SK-N-SH (cell line): ENCODE results near the gene ACSS1. TPM values are rescaled to one million over a fixed set of nuclear protein-coding genes. Genes with fewer than 3 reads are reported as not detected.

Experiments
- CTCF ChIA-PET: fragments of 300-600, 350-600 bp; formaldehyde crosslinking; extraction: SDS; loops from one replicate; lab custom pipeline; 2021; lab: Yijun Ruan, JAX
- POLR2A ChIA-PET: fragments of 350-600 bp; sonication (Branson Sonifier 250); formaldehyde crosslinking; extraction: SDS; loops from one replicate; lab custom pipeline; 2020; ENCODE audit warnings: antibody characterized with exemption, inconsistent platforms; lab: Yijun Ruan, JAX
- DNase-seq: peaks from one replicate; pipeline ENCODE4 v3.0.0; 2012
- H2AFZ ChIP-seq: fragments of 200-600 bp; sonication (generic); 2 replicates; pipeline ENCODE4 v1.8.1; 2016; ENCODE audit warnings: antibody characterized with exemption, mild to moderate bottlenecking, low read depth
- H3F3A ChIP-seq: fragments of 200-600 bp; sonication (generic); replicated peaks from 2 replicates; pipeline ENCODE3; 2016; ENCODE audit warnings: antibody characterized with exemption, mild to moderate bottlenecking; ENCODE audit not compliant: insufficient read depth
- H3K27ac ChIP-seq, 2 experiments: fragments of 200-500 bp in 1 of 2; fragments of 200-600 bp in 1 of 2; sonication (Bioruptor generic) in 1 of 2; sonication (generic), shearing (Covaris generic) in 1 of 2; 2 replicates each; pipeline versions ENCODE4 v1.5.1 to v1.6.1; 2014 to 2016; ENCODE audit warnings: low read depth in 2 of 2, inconsistent platforms in 1 of 2, low read length in 1 of 2, mild to moderate bottlenecking in 1 of 2, mixed read lengths in 1 of 2
- H3K27me3 ChIP-seq: fragments of 200-600 bp; sonication (generic), shearing (Covaris generic); 2 replicates; pipeline ENCODE4 v1.6.1; 2016; ENCODE audit warnings: mixed run types; ENCODE audit not compliant: insufficient read depth
- H3K36me3 ChIP-seq, 2 experiments: fragments of 200-500 bp in 1 of 2; fragments of 200-600 bp in 1 of 2; sonication (Bioruptor generic) in 1 of 2; sonication (generic) in 1 of 2; replicated peaks in 1 of 2; 2 replicates each; pipeline versions ENCODE3 to v1.5.1; 2014 to 2016; ENCODE audit warnings: low read length in 1 of 2, mild to moderate bottlenecking in 1 of 2; ENCODE audit not compliant: insufficient read depth in 2 of 2, control insufficient read depth in 1 of 2
- H3K4me1 ChIP-seq, 2 experiments: fragments of 200-500 bp in 1 of 2; fragments of 200-600 bp in 1 of 2; sonication (Bioruptor generic) in 1 of 2; sonication (generic), shearing (Covaris generic) in 1 of 2; 2 replicates each; pipeline versions ENCODE4 v1.5.1 to v1.6.1; 2014 to 2016; ENCODE audit warnings: low read depth in 1 of 2, low read length in 1 of 2, mixed run types in 1 of 2; ENCODE audit not compliant: insufficient read depth in 2 of 2, control insufficient read depth in 1 of 2
- H3K4me2 ChIP-seq: fragments of 200-600 bp; sonication (generic), shearing (Covaris generic); 2 replicates; pipeline ENCODE4 v1.6.1; 2017; ENCODE audit warnings: mixed run types
- H3K4me3 ChIP-seq, 2 experiments: fragments of 200-500 bp in 1 of 2; fragments of 200-600 bp in 1 of 2; sonication (Bioruptor generic) in 1 of 2; sonication (generic), shearing (Covaris generic) in 1 of 2; 2 replicates each; pipeline versions ENCODE4 v1.5.1 to v1.8.1; 2014 to 2016; ENCODE audit warnings: low read depth in 2 of 2, inconsistent platforms in 1 of 2, low read length in 1 of 2, mild to moderate bottlenecking in 1 of 2, mixed read lengths in 1 of 2, moderate library complexity in 1 of 2
- H3K79me2 ChIP-seq: fragments of 200-600 bp; sonication (generic); 2 replicates; pipeline ENCODE4 v1.8.1; 2017; ENCODE audit warnings: mild to moderate bottlenecking; ENCODE audit not compliant: insufficient read depth
- H3K9ac ChIP-seq: fragments of 200-600 bp; sonication (generic); 2 replicates; pipeline ENCODE4 v1.6.1; 2017; ENCODE audit warnings: mixed run types
- H3K9me2 ChIP-seq: fragments of 200-600 bp; sonication (generic); 2 replicates; pipeline ENCODE4 v1.6.1; 2017; ENCODE audit warnings: mixed run types
- H3K9me3 ChIP-seq: fragments of 200-600 bp; sonication (generic); 2 replicates; pipeline ENCODE4 v1.6.1; 2017; ENCODE audit warnings: mixed run types, mild to moderate bottlenecking, moderate library complexity
- H4K20me1 ChIP-seq: fragments of 200-600 bp; sonication (generic); 2 replicates; pipeline ENCODE4 v1.6.1; 2017; ENCODE audit warnings: mild to moderate bottlenecking, mixed run types; ENCODE audit not compliant: insufficient read depth
- ELF1 ChIP-seq: IDR thresholded peaks from 2 replicates; pipeline ENCODE4 v1.4.0; 2012
- EZH2phosphoT487 ChIP-seq: fragments of 200-600 bp; sonication (generic); IDR thresholded peaks from 2 replicates; pipeline ENCODE4 v1.6.1; 2017; ENCODE audit warnings: low read depth, mixed run types, mild to moderate bottlenecking, antibody characterized with exemption, moderate library complexity, borderline replicate concordance
- FOSL2 ChIP-seq: IDR thresholded peaks from 2 replicates; pipeline ENCODE4 v1.4.0; 2012; ENCODE audit warnings: low read depth, mild to moderate bottlenecking, moderate library complexity, borderline replicate concordance
- JUND ChIP-seq: IDR thresholded peaks from 2 replicates; pipeline ENCODE4 v1.4.0; 2012
- MXI1 ChIP-seq: IDR thresholded peaks from 2 replicates; pipeline ENCODE4 v1.6.1; 2012; ENCODE audit warnings: mild to moderate bottlenecking, low read depth, low read length, improper control_type of control experiment
- POLR2AphosphoS5 ChIP-seq: IDR thresholded peaks from 2 replicates; pipeline ENCODE4 v1.6.1; 2012; ENCODE audit warnings: low read depth, low read length
- RAD21 ChIP-seq: IDR thresholded peaks from 2 replicates; pipeline ENCODE4 v1.6.1; 2012; ENCODE audit warnings: mild to moderate bottlenecking, low read length
- RXRA ChIP-seq: IDR thresholded peaks from 2 replicates; pipeline ENCODE4 v1.4.0; 2012; ENCODE audit warnings: low read depth, mild to moderate bottlenecking, borderline replicate concordance
- SIN3A ChIP-seq: IDR thresholded peaks from 2 replicates; pipeline ENCODE4 v1.6.1; 2012; ENCODE audit warnings: low read depth, mild to moderate bottlenecking, low read length, moderate library complexity, borderline replicate concordance
- TAF1 ChIP-seq: IDR thresholded peaks from 2 replicates; pipeline ENCODE4 v1.6.1; 2012; ENCODE audit warnings: low read depth, mild to moderate bottlenecking, low read length, moderate library complexity, borderline replicate concordance
- TEAD4 ChIP-seq: IDR thresholded peaks from 2 replicates; pipeline ENCODE4 v1.4.0; 2012; ENCODE audit warnings: mild to moderate bottlenecking, borderline replicate concordance; ENCODE audit not compliant: insufficient read depth
- YY1 ChIP-seq: IDR thresholded peaks from 2 replicates; pipeline ENCODE4 v1.4.0; 2012; ENCODE audit warnings: low read depth, mild to moderate bottlenecking
- whole genome bisulfite sequencing: methylation state at CpG from one replicate; pipeline ENCODE4 v1.1.6; 2017; ENCODE audit warnings: low lambda C conversion rate; 5-methylcytosine and 5-hydroxymethylcytosine counted together
- polyA plus RNA-seq, 3 experiments: library from polyadenylated mRNA; depleted of rRNA; stranded (reverse); fragments of >200 nt; gene quantifications; 2 replicates each; pipeline ENCODE4 v1.2.3, GENCODE V29; 2012
- TF ChIP-seq, protein P1 (sequence below): IDR thresholded peaks from 2 replicates; pipeline ENCODE4 v1.4.0; 2012; ENCODE audit warnings: low read depth, borderline replicate concordance
- TF ChIP-seq, protein P2 (sequence below): fragments of 150-350 bp; IDR thresholded peaks from 2 replicates; pipeline ENCODE4 v1.6.1; 2017; ENCODE audit warnings: antibody characterized with exemption, low read length, low read depth, borderline replicate concordance

ACSS1 gene
- polyA plus RNA-seq, 1 of the 3 experiments (the other 2 are of a cell fraction), result 2.0 TPM

DNA sequence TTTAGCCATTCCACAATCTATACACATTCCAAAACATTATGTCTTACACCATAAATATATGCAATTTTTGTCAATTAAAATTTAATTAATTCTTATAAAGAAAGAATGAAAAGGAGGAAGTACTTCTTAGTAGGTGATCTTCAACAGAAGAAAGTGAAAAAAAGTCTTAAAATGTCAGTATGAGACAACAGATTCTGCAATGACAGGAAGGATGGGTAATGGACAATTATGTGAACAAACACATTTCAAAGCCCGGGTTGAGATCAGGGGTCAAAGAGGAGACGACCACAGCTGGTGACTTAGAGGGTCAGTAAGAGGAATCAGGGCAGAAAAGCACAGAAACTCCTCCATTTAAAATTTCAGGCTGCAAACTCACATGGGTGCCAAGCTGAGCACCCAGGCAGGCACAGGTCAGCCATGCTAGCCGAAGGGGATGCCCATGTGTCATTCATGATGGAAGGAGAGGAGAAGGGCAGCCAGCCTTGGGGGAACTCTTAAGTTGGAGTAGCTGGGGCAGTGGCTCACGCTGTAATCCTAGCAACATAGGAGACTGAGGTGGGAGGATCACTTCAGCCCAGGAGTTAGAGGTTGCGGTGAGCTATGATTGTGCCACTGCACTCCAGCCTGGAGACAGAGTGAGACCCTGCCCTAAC, 13.0 kb upstream of the ACSS1 start:
- no peak overlapping the region for H3K4me2 ChIP-seq
- TF ChIP-seq TEAD4, result no peak
- TF ChIP-seq ELF1, result no peak
- no peak for TF ChIP-seq SIN3A
- no peak for TF ChIP-seq MXI1
- TF ChIP-seq POLR2AphosphoS5, result no peak
- TF ChIP-seq JUND, result no peak
- peaks cover 3% of the 10 kb centered on the region for H3F3A ChIP-seq
- POLR2A ChIA-PET, result no interaction called here
- H3K9ac ChIP-seq, result no peak overlapping the region
- no peak overlapping the region for H2AFZ ChIP-seq
- H3K36me3 ChIP-seq, result no peaks in the 10 kb centered on the region
- CTCF ChIA-PET, result interaction anchor here (0.6 to 2.0 kb wide), 2 partner anchors 11 to 77 kb away, joined by 3 to 8 read pairs; no protein-coding TSS in a partner anchor
- no peaks in the 10 kb centered on the region for H3K79me2 ChIP-seq
- H3K27me3 ChIP-seq, result peaks cover 50% of the 10 kb centered on the region
- no peak overlapping the region for H3K4me3 ChIP-seq
- WGBS, result 12% methylated on average over 5 of the region's 5 CpGs
- no peaks in the 10 kb centered on the region for H3K4me1 ChIP-seq
- H3K9me3 ChIP-seq, result no peaks in the 10 kb centered on the region
- no peaks in the 10 kb centered on the region for H4K20me1 ChIP-seq
- H3K9me2 ChIP-seq, result no peaks in the 10 kb centered on the region
- no peak overlapping the region for H3K27ac ChIP-seq
- DNase-seq, result no peak

DNA sequence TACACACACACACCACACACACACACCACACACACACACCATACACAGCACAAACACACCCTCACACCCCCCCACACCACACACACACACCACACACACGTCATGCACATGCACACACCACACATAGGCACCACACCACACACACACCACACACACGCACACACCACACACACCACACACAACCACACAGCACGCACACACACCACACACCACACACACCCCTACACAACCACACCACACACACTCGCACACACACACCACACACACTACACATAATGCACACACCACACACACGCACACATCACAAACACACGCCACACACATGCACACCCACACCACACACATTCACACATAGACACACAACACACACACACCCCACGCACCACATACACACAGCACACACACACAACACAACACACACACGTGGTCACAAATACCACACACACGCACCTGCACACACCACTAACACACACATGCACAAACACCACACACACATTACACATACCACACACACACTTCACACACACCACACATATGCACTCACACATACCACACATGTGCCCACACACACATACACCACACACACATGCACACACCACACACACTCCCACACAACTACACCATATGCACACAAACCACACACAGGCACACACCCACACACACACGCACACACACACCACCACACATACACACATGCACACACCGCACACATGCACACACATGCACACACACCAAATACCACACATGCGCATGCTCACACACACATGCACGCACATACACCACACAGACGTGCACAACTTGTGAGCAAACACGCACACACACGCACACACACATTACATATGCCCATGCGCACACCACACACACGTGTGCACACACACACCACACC, 9.4 kb upstream of the ACSS1 start:
- Histone ChIP-seq H3F3A (peaks cover 3% of the 10 kb centered on the region), H2AFZ (no peak overlapping the region), H3K4me2 (no peak overlapping the region), H3K9ac (no peak overlapping the region), H4K20me1 (no peaks in the 10 kb centered on the region), H3K4me3 (no peak overlapping the region), H3K36me3 (no peaks in the 10 kb centered on the region), H3K27me3 (peaks cover 71% of the 10 kb centered on the region), H3K9me2 (no peaks in the 10 kb centered on the region), H3K4me1 (no peaks in the 10 kb centered on the region), H3K79me2 (no peaks in the 10 kb centered on the region), H3K9me3 (no peaks in the 10 kb centered on the region), H3K27ac (no peak overlapping the region)
- no peak for DNase-seq
- 67% methylated on average over 18 of the region's 18 CpGs for WGBS
- POLR2A ChIA-PET, result no interaction called here
- TF ChIP-seq FOSL2 (no peak), RXRA (no peak), JUND (no peak), RAD21 (no peak), TEAD4 (no peak), TAF1 (no peak), EZH2phosphoT487 (no peak), YY1 (no peak)
- TF ChIP-seq, protein P1, sequence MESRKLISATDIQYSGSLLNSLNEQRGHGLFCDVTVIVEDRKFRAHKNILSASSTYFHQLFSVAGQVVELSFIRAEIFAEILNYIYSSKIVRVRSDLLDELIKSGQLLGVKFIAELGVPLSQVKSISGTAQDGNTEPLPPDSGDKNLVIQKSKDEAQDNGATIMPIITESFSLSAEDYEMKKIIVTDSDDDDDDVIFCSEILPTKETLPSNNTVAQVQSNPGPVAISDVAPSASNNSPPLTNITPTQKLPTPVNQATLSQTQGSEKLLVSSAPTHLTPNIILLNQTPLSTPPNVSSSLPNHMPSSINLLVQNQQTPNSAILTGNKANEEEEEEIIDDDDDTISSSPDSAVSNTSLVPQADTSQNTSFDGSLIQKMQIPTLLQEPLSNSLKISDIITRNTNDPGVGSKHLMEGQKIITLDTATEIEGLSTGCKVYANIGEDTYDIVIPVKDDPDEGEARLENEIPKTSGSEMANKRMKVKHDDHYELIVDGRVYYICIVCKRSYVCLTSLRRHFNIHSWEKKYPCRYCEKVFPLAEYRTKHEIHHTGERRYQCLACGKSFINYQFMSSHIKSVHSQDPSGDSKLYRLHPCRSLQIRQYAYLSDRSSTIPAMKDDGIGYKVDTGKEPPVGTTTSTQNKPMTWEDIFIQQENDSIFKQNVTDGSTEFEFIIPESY, result no peak
- TF ChIP-seq, protein P2, sequence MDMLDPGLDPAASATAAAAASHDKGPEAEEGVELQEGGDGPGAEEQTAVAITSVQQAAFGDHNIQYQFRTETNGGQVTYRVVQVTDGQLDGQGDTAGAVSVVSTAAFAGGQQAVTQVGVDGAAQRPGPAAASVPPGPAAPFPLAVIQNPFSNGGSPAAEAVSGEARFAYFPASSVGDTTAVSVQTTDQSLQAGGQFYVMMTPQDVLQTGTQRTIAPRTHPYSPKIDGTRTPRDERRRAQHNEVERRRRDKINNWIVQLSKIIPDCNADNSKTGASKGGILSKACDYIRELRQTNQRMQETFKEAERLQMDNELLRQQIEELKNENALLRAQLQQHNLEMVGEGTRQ, result no peak
- CTCF ChIA-PET, result interaction anchor here (0.8 to 6.4 kb wide), 3 partner anchors 13 to 73 kb away, joined by 4 to 48 read pairs (median 8); partner anchors contain the start of gene APMAP
